HG02885 (cell line): Measurements from ENCODE around the gene MYO18B.

ENCODE experiments used
- ATAC-seq: cut with Tn5 transposase; IDR thresholded peaks from one replicate; pipeline ENCODE4 v1.9.1; 2021; ENCODE audit warnings: mild to moderate bottlenecking; ENCODE audit not compliant: unreplicated experiment, poor library complexity

The MYO18B gene

GRCh38 chr22:26065847-26066246 is 323.9 kb downstream of the MYO18B start:
- ATAC-seq = no peak

DNA sequence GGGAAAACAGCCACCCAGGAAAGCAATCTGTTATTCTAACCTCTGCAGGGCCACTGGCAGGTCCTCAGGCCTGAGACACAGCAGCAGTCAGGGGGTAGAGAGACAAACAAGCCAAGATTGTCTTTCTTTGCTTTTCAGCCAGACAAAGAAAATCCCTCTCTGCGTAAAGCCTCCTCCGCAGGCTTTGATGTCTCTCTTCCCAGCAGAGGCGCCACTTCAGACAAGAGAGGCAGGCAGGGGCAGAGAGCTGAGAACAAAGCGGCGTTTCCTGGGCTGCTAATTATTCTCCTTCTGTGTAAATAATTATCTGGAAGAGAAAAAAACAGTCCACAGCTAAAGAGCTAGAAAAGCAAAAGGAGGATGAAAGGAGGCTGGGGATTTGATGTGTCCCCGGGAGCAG is 324.5 kb downstream of the MYO18B start:
- no peak for ATAC-seq

DNA sequence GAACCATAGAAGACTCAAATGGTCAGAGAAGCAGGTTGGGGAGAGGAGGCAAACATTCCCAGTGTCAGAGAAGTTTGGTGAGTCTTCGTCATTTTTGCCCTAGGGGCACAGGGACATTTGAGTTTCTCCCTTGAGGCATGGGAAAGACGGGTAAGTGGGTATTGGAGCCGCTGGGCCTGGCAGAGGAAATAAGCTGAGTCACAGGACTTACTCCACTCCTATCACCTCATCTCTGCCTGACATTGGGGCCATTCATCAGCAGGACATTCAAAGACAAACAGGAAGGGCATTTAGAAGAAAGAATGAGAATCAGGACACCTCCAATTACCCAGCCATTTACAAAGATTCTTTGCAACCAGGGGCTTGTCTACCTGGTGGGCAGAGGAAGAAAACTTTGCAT is 326.6 kb downstream of the MYO18B start:
- ATAC-seq = no peak

DNA sequence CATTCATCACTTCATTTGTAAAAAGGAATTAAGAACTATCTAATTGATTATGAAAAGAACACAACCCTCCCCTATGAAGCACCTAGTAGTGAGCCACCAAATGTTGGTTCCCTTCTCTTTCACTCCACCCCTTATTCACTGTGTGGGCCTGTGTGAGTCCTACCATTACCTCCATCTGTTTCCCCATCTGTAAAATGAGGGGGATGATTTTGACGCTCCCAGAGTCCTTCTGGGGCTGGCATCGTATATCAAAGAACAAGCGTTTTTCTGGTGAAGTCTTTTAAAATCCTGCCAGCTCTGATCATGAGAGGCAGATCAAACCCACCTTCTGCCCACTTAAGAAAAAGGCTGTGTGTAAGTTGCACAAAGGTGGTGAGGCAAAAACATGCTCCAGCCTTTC is 330.6 kb downstream of the MYO18B start:
- no peak for ATAC-seq

GRCh38 chr22:26075251-26075650 is 333.3 kb downstream of the MYO18B start:
- no peak for ATAC-seq

- ATAC-seq = no peak
Observed at GRCh38 chr22:26079009-26079408, 337.0 kb downstream of the MYO18B start.
